Upper lobe of right lung (tissue), 1 donor: ENCODE data around the gene UBE2D2. TPM values are rescaled to one million over a fixed set of nuclear protein-coding genes. Genes with fewer than 3 reads are reported as not detected.

Experiments used
- ATAC-seq: fragments of 200-7000 bp; cut with Tn5 transposase; one replicate; pipeline ENCODE4 v1.9.1; 2020; ENCODE audit warnings: mild to moderate bottlenecking, moderate library complexity
- DNase-seq: peaks from one replicate; pipeline ENCODE4 v3.0.0-alpha.2; 2020
- H3K27ac ChIP-seq: fragments of 200-600 bp; one replicate; pipeline ENCODE4 v1.8.0; 2022
- H3K27me3 ChIP-seq: fragments of 200-600 bp; one replicate; pipeline ENCODE4 v1.8.0; 2022; ENCODE audit warnings: mild to moderate bottlenecking
- H3K36me3 ChIP-seq: fragments of 200-600 bp; one replicate; pipeline ENCODE4 v1.8.0; 2022
- H3K4me1 ChIP-seq: fragments of 200-600 bp; one replicate; pipeline ENCODE4 v1.8.0; 2022
- H3K4me3 ChIP-seq: fragments of 200-600 bp; one replicate; pipeline ENCODE4 v1.8.0; 2022; ENCODE audit warnings: mild to moderate bottlenecking
- H3K9me3 ChIP-seq: fragments of 200-600 bp; one replicate; pipeline ENCODE4 v1.8.0; 2022
- intact Hi-C: fragments of 100-400 bp; cut with DNase I; formaldehyde crosslinking; loops from one replicate; pipeline ENCODE4 v1.11.0; 2022
- total RNA-seq: library from RNA; stranded (reverse); fragmentation: NEBNext Ultra II Directional; extraction: Animal tissue kit (Norgen Biotek cat#: 25700); gene quantifications from one replicate; pipeline ENCODE4 v1.2.1, GENCODE V29; 2021
- TF ChIP-seq, protein P1 (sequence below): fragments of 200-600 bp; IDR thresholded peaks from one replicate; pipeline ENCODE4 v1.8.0; 2022; ENCODE audit warnings: antibody characterized with exemption
- donor health status: DM: no; HTN: yes; CAD: no; lungs with severe emphysema.

Gene UBE2D2
- total RNA-seq, 1 donor from 2014 or later: 95.9 TPM

DNA sequence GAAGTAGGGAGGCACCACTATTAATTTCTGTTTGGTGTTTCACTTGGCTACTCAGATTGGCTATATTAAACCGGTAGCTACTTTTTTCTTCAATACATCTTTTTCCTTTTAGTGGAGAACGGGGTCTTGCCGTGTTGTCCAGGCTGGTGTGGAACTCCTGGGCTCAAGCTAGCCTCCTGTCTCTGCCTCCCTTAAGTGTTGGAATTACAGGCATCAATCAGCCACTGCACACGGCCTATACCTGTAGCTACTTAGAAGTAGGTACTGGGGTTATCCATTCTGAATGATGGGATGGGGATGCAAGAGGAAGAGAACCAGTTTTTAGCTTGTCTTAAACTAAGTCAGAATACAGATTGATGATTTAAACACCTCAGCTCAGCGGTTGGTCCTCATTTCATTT, 1.7 kb downstream of the UBE2D2 start:
- Histone ChIP-seq H3K27me3 (no peaks in the 10 kb centered on the region), H3K4me1 (peaks cover 43% of the 10 kb centered on the region), H3K27ac (peak overlapping the region; percentile 96), H3K9me3 (no peaks in the 10 kb centered on the region), H3K4me3 (peak overlapping the region; percentile 89), H3K36me3 (peaks cover 3% of the 10 kb centered on the region)
- TF ChIP-seq, protein P1, sequence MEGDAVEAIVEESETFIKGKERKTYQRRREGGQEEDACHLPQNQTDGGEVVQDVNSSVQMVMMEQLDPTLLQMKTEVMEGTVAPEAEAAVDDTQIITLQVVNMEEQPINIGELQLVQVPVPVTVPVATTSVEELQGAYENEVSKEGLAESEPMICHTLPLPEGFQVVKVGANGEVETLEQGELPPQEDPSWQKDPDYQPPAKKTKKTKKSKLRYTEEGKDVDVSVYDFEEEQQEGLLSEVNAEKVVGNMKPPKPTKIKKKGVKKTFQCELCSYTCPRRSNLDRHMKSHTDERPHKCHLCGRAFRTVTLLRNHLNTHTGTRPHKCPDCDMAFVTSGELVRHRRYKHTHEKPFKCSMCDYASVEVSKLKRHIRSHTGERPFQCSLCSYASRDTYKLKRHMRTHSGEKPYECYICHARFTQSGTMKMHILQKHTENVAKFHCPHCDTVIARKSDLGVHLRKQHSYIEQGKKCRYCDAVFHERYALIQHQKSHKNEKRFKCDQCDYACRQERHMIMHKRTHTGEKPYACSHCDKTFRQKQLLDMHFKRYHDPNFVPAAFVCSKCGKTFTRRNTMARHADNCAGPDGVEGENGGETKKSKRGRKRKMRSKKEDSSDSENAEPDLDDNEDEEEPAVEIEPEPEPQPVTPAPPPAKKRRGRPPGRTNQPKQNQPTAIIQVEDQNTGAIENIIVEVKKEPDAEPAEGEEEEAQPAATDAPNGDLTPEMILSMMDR: no peak
- no peak for DNase-seq
- no peak for ATAC-seq
- intact Hi-C loops: no loop called here

- no peaks in the 10 kb centered on the region for H3K9me3 ChIP-seq
- intact Hi-C loops: no loop called here
- peaks cover 3% of the 10 kb centered on the region for H3K36me3 ChIP-seq
- TF ChIP-seq, protein P1: no peak
- H3K4me1 ChIP-seq: peaks cover 46% of the 10 kb centered on the region
- H3K27me3 ChIP-seq: no peaks in the 10 kb centered on the region
- peak; percentile 3 for ATAC-seq
- peak; percentile 9 for DNase-seq
- peak overlapping the region; percentile 9 for H3K27ac ChIP-seq
- H3K4me3 ChIP-seq: no peak overlapping the region
Measured at GRCh38 chr5:139565411-139566305, 4.5 kb downstream of the UBE2D2 start.

DNA sequence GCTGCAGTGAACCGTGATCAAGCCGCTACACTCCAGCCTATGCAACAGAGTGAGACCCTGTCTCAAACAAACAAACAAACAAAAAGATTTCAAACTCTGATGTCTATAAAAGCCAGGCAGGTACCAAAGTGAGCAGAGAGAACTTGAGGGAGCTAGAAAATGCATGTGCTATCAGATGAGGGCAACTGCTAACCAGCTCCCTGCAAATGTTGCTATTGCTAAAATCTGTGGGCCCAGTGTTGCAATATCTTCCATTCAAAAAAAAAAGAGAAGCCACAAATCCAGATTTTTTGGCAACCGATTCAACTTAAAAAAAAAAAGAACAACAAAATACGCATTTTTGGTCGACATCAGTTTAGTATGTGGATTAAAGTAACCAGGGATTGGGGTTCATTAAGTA, 5.5 kb downstream of the UBE2D2 start:
- H3K9me3 ChIP-seq: no peaks in the 10 kb centered on the region
- no peak overlapping the region for H3K4me3 ChIP-seq
- no peak for ATAC-seq
- peak overlapping the region; percentile 9 for H3K27ac ChIP-seq
- peaks cover 55% of the 10 kb centered on the region for H3K4me1 ChIP-seq
- no peaks in the 10 kb centered on the region for H3K27me3 ChIP-seq
- H3K36me3 ChIP-seq: peaks cover 3% of the 10 kb centered on the region
- DNase-seq: peak; percentile 22
- intact Hi-C loops: no loop called here
- TF ChIP-seq, protein P1: no peak

- Histone ChIP-seq H3K36me3 (peaks cover 3% of the 10 kb centered on the region), H3K9me3 (no peaks in the 10 kb centered on the region), H3K4me1 (peaks cover 56% of the 10 kb centered on the region), H3K4me3 (no peak overlapping the region), H3K27ac (no peak overlapping the region), H3K27me3 (no peaks in the 10 kb centered on the region)
- TF ChIP-seq, protein P1: no peak
- no peak for ATAC-seq
- intact Hi-C loops: no loop called here
- DNase-seq: no peak
Measured at GRCh38 chr5:139569270-139569955, 8.3 kb downstream of the UBE2D2 start.

GRCh38 chr5:139571543-139571942, 10.4 kb downstream of the UBE2D2 start:
- ATAC-seq: no peak
- intact Hi-C loops: no loop called here
- H3K27me3 ChIP-seq: no peaks in the 10 kb centered on the region
- peaks cover 53% of the 10 kb centered on the region for H3K4me1 ChIP-seq
- DNase-seq: no peak
- H3K27ac ChIP-seq: no peak overlapping the region
- TF ChIP-seq, protein P1: no peak
- no peak overlapping the region for H3K4me3 ChIP-seq
- H3K36me3 ChIP-seq: peaks cover 3% of the 10 kb centered on the region
- no peaks in the 10 kb centered on the region for H3K9me3 ChIP-seq
